GM18868 (cell line): ENCODE measurements around the gene PIP.
A peak's percentile ranks its signal among the peaks of the same experiment; 100 is the strongest.
"Not testable (repeated sequence)": the region's sequence is repeated elsewhere in the genome, so short reads cannot be mapped to it uniquely, and the experiment has no call there.

ENCODE experiments used
- ATAC-seq: cut with Tn5 transposase; IDR thresholded peaks from one replicate; pipeline ENCODE4 v1.9.1; 2021; ENCODE audit warnings: mild to moderate bottlenecking, moderate library complexity; ENCODE audit not compliant: unreplicated experiment

Gene PIP

DNA sequence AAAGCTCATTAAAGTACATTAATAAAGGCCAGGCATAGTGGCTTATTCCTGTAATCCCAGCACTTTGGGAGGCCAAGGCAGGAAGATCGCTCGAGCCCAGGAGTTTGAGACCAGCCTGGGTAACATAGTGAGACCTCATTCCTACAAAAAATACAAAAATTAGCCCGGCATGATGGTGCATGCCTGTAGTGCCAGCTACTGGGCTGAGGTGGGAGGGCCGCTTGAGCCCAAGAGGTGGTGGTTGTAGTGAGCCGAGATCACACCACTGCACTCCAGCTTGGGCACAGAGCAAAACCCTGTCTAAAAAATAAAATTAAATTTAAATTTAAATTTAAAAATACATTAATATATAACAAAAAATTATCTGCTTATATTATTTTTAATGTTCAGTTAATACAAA, 44.3 kb downstream of the PIP start:
- no peak for ATAC-seq

DNA sequence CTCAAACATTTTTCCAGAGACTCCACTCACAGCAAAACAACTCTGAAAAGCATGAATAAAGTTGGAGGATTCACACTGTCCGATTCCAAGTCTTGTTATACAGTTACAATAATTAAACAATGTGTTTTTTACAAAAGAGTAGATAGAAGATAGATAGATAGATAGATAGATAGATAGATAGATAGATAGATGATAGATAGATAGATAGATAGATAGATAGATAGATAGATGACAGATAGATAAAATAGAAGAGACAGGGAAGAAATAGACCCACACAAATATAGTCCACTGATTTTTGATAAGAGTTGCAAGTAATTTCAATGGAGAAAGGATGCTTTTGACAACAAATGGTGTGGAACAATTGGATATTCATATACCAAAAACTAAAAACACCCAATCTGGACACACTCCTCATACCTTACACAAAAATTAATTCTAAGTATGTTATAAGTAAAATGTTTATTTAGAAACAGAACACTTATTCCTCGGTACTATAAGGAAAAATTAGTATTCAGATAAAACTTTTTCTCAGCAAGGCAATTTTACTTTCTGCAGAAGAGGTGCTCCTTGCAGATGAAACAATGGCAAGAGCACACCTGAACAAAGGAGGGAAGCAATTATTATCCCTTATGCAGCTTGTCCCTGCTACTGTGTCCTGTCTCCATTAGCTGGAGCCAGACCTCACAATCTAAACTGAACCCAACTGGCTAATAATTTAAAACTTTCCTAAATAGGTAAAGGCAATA, 45.7 kb downstream of the PIP start:
- no peak for ATAC-seq

DNA sequence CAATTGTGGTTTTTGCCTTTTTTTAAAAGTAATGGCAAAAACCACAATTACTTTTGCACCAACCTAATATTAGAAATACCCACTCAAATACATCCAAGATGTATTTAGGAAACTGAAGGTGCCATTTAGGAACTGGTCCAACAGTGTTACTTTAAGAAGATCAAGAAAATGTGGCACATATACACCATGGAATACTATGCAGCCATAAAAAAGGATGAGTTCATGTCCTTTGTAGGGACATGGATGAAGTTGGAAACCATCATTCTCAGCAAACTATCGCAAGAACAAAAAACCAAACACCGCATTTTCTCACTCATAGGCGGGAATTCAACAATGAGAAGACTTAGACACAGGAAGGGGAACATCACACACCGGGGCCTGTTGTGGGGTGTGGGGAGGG, 48.9 kb downstream of the PIP start:
- ATAC-seq = not testable (repeated sequence)

DNA sequence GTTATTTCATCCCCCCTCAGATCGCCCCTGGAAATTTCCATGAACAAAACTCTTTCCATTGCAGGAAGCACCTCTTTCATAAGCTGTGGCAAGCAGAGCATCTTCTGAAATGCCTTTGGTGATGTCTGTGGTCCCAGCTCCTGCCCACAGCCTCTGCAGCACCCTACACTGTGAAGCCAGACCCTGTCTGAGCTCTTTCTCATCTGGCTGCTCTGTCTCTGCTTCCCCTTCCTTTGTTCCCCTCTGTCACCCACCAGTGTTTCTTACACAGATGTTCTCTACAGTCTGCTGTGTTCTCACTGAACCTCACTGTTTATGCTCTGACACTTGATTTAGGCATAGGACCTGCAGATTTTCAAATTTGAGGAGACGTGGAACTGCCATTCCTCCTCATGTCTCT, 49.5 kb downstream of the PIP start:
- ATAC-seq = no peak

DNA sequence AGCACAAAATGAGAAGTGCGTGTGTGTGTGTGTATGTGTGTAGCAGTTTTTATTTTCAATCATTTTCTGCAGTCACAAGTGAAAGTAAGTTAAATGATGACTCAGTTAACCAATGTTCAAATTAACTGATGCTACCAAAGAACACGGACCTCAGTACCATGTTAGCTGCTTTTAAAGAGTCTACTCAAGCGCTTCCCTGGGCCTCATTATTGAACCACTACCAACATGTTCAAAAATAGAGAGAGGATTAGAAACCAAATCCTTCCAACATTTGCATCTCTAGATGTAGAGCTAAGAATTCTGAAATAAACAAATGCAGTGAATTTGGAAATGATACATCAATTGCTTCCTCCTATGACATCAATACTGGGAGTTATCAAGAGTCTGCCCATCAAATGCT, 51.1 kb downstream of the PIP start, which contains the start of gene TAS2R39:
TSS of gene TAS2R39 (plus strand) at position 396 of the 400 bp plus-strand sequence. CDS start at position 396, 0 bp downstream.
- ATAC-seq = peak; percentile 58

DNA sequence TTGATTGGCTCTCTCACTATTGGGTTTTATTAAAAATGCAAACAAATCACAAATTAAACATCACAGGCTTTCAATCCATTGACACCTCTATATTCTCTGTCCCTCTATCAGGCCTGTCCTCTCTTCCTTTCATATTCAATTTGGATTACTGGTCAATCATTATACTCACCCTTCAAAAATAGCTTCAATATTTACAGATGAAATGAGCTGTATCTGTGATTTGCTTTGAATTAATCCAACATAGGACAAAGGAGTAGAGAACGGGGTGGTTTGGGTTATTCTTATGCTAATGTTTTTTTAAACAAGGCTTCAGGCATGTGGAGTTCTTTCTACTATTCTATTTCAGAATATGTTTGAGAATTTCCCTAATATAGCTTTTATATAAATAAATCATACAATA, 53.7 kb downstream of the PIP start:
- ATAC-seq = no peak

DNA sequence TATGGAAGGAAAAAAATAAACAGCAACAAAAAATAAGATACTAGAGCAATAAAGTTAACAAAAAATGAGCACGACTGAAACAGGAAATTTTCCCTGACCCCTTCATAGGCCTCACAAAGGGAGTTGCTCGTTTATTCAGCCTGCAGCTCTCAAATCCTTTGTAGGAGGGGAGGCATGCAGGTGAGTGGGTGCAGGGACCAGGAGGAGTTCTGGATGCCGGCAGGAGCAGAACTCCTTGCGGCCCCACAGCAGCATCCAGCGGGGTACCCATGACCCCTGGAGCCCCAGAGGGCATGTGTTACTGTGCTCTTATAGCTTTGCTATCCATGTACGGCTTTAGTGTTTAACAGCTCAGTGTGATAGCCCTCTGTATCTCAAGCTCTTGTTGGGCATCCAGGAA, 57.1 kb downstream of the PIP start:
- no peak for ATAC-seq
